Lung (tissue), 12 donors: Measurements from ENCODE around the gene ST8SIA1. TPM values are rescaled to one million over a fixed set of nuclear protein-coding genes. Genes with fewer than 3 reads are reported as not detected.

Source experiments
- ATAC-seq: fragments of 200-7000 bp; cut with Tn5 transposase; one replicate; pipeline ENCODE4 v1.9.1; 2020; ENCODE audit warnings: moderate number of reproducible peaks; ENCODE audit not compliant: insufficient read depth, low FRiP score
- DNase-seq, 3 donors: peaks; one replicate each; pipeline ENCODE4 v3.0.0-alpha.2; 2013 to 2017
- H3K27ac ChIP-seq, 2 donors: one replicate each; pipeline ENCODE4 v1.5.1; 2013; ENCODE audit warnings: mild to moderate bottlenecking in 2 of 2, moderate library complexity in 2 of 2, control low read depth in 1 of 2, inconsistent platforms in 1 of 2, low read depth in 1 of 2, low read length in 1 of 2
- H3K27me3 ChIP-seq, 3 donors: one replicate each; pipeline ENCODE4 v1.5.1; 2013; ENCODE audit warnings: low read length in 2 of 3; ENCODE audit not compliant: control insufficient read depth in 3 of 3, insufficient read depth in 3 of 3
- H3K36me3 ChIP-seq, 4 donors: one replicate each; pipeline ENCODE4 v1.5.1; 2013; ENCODE audit warnings: low read length in 4 of 4, mild to moderate bottlenecking in 1 of 4, moderate library complexity in 1 of 4; ENCODE audit not compliant: control insufficient read depth in 4 of 4, insufficient read depth in 4 of 4
- H3K4me1 ChIP-seq, 5 donors: one replicate each; pipeline ENCODE4 v1.5.1; 2013; ENCODE audit warnings: low read length in 5 of 5, mild to moderate bottlenecking in 2 of 5, moderate library complexity in 1 of 5; ENCODE audit not compliant: control insufficient read depth in 5 of 5, insufficient read depth in 5 of 5
- H3K4me3 ChIP-seq: one replicate; pipeline ENCODE4 v1.5.1; 2013; ENCODE audit warnings: mild to moderate bottlenecking, control low read depth, moderate library complexity
- H3K9ac ChIP-seq, 2 donors: one replicate each; pipeline ENCODE4 v1.5.1; 2013; ENCODE audit warnings: low read length in 2 of 2, control low read depth in 1 of 2; ENCODE audit not compliant: insufficient read depth in 1 of 2
- H3K9me3 ChIP-seq, 4 donors: one replicate each; pipeline ENCODE4 v1.5.1; 2013; ENCODE audit warnings: low read length in 3 of 4, mild to moderate bottlenecking in 1 of 4, moderate library complexity in 1 of 4; ENCODE audit not compliant: control insufficient read depth in 4 of 4, insufficient read depth in 3 of 4
- WGBS, 2 donors: extraction: QIAGEN DNeasy Blood & Tissue Kit; methylation state at CpG; one replicate each; pipeline ENCODE4 v1.1.7; 2013; 5-methylcytosine and 5-hydroxymethylcytosine counted together
- polyA plus RNA-seq, 2 donors: library from polyadenylated mRNA; stranded (reverse); fragments of 200-250 nt; gene quantifications; one replicate each; pipeline ENCODE4 v1.2.1, GENCODE V29; 2013
- total RNA-seq, 2 donors: library from RNA; depleted of rRNA in 1 of 2; stranded (reverse); fragments of >200 nt in 1 of 2; gene quantifications; one replicate each; pipeline ENCODE4 v1.2.1, GENCODE V29; 2014 to 2021
- TF ChIP-seq, protein P1 (sequence below): IDR thresholded peaks from 2 replicates; pipeline ENCODE4 v1.5.1; 2012; ENCODE audit warnings: mild to moderate bottlenecking; ENCODE audit errors: control extremely low read depth, extremely low read depth
- donor health status: control.
- donor health status: control.
- donor health status: Bipolar disorder and iron deficiency.
- donor health status: healthy.
- donor health status: DM: yes; HTN: yes; CAD: no.

ST8SIA1 gene
- total and polyA plus RNA-seq, 4 donors: 1.2 to 20.9 (median 3.5) TPM

DNA sequence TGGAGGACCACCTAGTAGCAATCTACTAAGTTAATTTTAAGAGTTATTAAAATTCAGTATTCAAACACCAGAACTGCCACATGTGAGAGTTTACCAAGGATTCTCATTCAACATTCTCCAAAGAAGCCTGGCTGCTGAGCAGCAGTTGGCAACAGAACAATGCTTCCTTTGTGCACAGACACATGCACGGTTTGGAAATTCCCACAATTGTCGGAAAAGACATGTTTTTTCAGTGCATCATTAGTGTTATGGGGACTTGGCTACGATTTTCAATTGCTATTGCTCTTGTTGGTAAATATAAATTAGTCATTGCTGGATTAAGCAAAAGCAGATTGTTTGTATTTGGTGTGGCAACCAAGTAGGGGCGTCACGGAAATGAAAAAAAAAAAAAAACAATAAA, 22.2 kb downstream of the ST8SIA1 start:
- peak overlapping the region in 1 of 2 donors; percentile 66 for H3K27ac ChIP-seq
- DNase-seq (peak; percentile 61 to 91 (median 88)), ATAC-seq (no peak)
- WGBS, 2 donors: 60 to 75% methylated on average over 5 of the region's 5 CpGs
- TF ChIP-seq, protein P1, sequence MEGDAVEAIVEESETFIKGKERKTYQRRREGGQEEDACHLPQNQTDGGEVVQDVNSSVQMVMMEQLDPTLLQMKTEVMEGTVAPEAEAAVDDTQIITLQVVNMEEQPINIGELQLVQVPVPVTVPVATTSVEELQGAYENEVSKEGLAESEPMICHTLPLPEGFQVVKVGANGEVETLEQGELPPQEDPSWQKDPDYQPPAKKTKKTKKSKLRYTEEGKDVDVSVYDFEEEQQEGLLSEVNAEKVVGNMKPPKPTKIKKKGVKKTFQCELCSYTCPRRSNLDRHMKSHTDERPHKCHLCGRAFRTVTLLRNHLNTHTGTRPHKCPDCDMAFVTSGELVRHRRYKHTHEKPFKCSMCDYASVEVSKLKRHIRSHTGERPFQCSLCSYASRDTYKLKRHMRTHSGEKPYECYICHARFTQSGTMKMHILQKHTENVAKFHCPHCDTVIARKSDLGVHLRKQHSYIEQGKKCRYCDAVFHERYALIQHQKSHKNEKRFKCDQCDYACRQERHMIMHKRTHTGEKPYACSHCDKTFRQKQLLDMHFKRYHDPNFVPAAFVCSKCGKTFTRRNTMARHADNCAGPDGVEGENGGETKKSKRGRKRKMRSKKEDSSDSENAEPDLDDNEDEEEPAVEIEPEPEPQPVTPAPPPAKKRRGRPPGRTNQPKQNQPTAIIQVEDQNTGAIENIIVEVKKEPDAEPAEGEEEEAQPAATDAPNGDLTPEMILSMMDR: no peak
- peaks cover 0 to 43% (median 14%) of the 10 kb centered on the region in 5 donors for H3K4me1 ChIP-seq
- H3K9ac ChIP-seq: no peak overlapping the region
- H3K36me3 ChIP-seq: no peaks in the 10 kb centered on the region
- no peaks in the 10 kb centered on the region for H3K27me3 ChIP-seq
- no peak overlapping the region for H3K4me3 ChIP-seq
- no peaks in the 10 kb centered on the region for H3K9me3 ChIP-seq

DNA sequence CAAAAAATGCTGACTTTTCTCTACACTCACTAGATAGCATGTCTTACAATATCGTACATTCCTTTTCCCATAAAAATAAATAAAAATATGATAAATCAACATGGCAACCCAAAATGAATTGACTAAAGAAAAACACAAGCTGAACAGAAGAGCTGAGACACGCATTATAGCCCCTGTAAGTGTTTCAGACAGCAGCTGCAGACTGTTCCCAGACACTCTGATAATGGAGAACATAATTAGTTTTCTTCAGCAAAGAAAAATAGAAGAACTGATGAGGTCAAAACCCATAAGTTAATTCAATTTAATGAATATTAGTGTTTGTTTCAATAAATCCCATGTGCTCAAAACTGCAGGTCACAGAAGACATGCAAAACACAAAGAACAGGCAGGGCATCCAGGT, 23.8 kb downstream of the ST8SIA1 start:
- H3K27me3 ChIP-seq: no peaks in the 10 kb centered on the region
- WGBS, 2 donors: 83 to 86% methylated on average over 2 of the region's 2 CpGs
- no peak overlapping the region for H3K27ac ChIP-seq

GRCh38 chr12:22310275-22310674, 24.2 kb downstream of the ST8SIA1 start:
- Histone ChIP-seq H3K9ac (no peak overlapping the region), H3K4me1 (peaks cover 0 to 43% (median 14%) of the 10 kb centered on the region in 5 donors), H3K36me3 (no peaks in the 10 kb centered on the region), H3K4me3 (no peak overlapping the region), H3K27me3 (no peaks in the 10 kb centered on the region), H3K27ac (no peak overlapping the region), H3K9me3 (no peaks in the 10 kb centered on the region)
- 81 to 85% methylated on average over 2 of the region's 2 CpGs for WGBS, 2 donors
- no peak for ATAC-seq
- TF ChIP-seq, protein P1: no peak
- DNase-seq: no peak

More for the DNA sequence above, 23.8 kb downstream of the ST8SIA1 start:
- DNase-seq (peak; percentile 83 to 98 (median 95)), ATAC-seq (no peak)
- H3K9me3 ChIP-seq: no peaks in the 10 kb centered on the region
- TF ChIP-seq, protein P1: no peak
- no peak overlapping the region for H3K4me3 ChIP-seq
- peaks cover 0 to 43% (median 14%) of the 10 kb centered on the region in 5 donors for H3K4me1 ChIP-seq
- no peaks in the 10 kb centered on the region for H3K36me3 ChIP-seq
- no peak overlapping the region for H3K9ac ChIP-seq

DNA sequence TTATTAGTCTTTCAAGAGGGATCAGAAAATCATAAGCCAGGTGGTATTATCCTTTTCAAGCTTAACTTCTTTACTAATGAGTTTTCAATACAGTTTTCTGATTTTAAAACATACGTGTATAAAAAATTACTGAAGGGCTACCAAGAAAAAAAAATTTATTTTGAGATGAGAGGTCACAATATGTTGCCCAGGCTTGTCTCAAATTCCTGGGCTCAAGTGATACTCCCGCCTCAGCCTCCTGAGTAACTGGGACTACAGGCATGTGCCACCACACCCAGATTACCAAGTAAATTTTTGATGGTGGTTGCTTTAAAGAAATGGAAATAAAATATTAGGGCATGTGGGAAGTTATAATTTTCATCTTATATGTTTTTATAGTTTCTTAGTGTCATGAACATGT, 26.7 kb downstream of the ST8SIA1 start:
- Histone ChIP-seq H3K36me3 (no peaks in the 10 kb centered on the region), H3K9ac (no peak overlapping the region), H3K27ac (no peak overlapping the region), H3K4me3 (no peak overlapping the region), H3K27me3 (no peaks in the 10 kb centered on the region), H3K9me3 (no peaks in the 10 kb centered on the region), H3K4me1 (peaks cover 0 to 54% (median 8%) of the 10 kb centered on the region in 5 donors)
- TF ChIP-seq, protein P1: no peak
- 87 to 96% methylated on average over 2 of the region's 2 CpGs for WGBS, 2 donors
- ATAC-seq: no peak
- no peak for DNase-seq
